NOMO-1 treated with dmso at 0.1 percent for 144 hours (cell line): ENCODE results near the gene TMEM132C.

Experiments used
- DNase-seq: peaks from one replicate; lab custom pipeline; 2025; ENCODE audit not compliant: unreplicated experiment; lab: John Stamatoyannopoulos, UW

The TMEM132C gene

GRCh38 chr12:128337431-128338170 is 70.6 kb downstream of the TMEM132C start:
- DNase-seq, result no peak

- no peak for DNase-seq
Observed at GRCh38 chr12:128338386-128339125, 71.6 kb downstream of the TMEM132C start.

- DNase-seq, result no peak
Observed at GRCh38 chr12:128339126-128339520, 72.2 kb downstream of the TMEM132C start.

GRCh38 chr12:128339631-128340030 is 72.7 kb downstream of the TMEM132C start:
- no peak for DNase-seq

GRCh38 chr12:128353301-128353700 is 86.3 kb downstream of the TMEM132C start:
- DNase-seq, result no peak

GRCh38 chr12:128356547-128356946 is 89.6 kb downstream of the TMEM132C start:
- DNase-seq, result no peak

- DNase-seq, result no peak
Observed at GRCh38 chr12:128361400-128361995, 94.5 kb downstream of the TMEM132C start.

GRCh38 chr12:128365032-128365431 is 98.1 kb downstream of the TMEM132C start:
- no peak for DNase-seq

GRCh38 chr12:128365651-128366231 is 98.8 kb downstream of the TMEM132C start:
- no peak for DNase-seq

GRCh38 chr12:128367961-128368360 is 101.0 kb downstream of the TMEM132C start:
- no peak for DNase-seq

GRCh38 chr12:128381541-128381940 is 114.6 kb downstream of the TMEM132C start:
- DNase-seq, result no peak

- no peak for DNase-seq
Observed at GRCh38 chr12:128381946-128382345, 115.0 kb downstream of the TMEM132C start.

- no peak for DNase-seq
Observed at GRCh38 chr12:128382946-128383345, 116.0 kb downstream of the TMEM132C start.

GRCh38 chr12:128383357-128383937 is 116.5 kb downstream of the TMEM132C start:
- no peak for DNase-seq

- DNase-seq, result no peak
Observed at GRCh38 chr12:128385736-128386135, 118.8 kb downstream of the TMEM132C start.

GRCh38 chr12:128387811-128388422 is 120.9 kb downstream of the TMEM132C start:
- no peak for DNase-seq

- no peak for DNase-seq
Observed at GRCh38 chr12:128388461-128389000, 121.6 kb downstream of the TMEM132C start.

- no peak for DNase-seq
Observed at GRCh38 chr12:128393346-128393745, 126.4 kb downstream of the TMEM132C start.

- DNase-seq, result no peak
Observed at GRCh38 chr12:128394137-128394536, 127.2 kb downstream of the TMEM132C start.

- DNase-seq, result no peak
Observed at GRCh38 chr12:128399253-128399652, 132.3 kb downstream of the TMEM132C start.
